ENCODE measurements around the gene NAA80.

The NAA80 gene

GRCh38 chr3:50268276-50268675 is 30.9 kb downstream of the NAA80 start:
- H3K27ac ChIP-seq = no peak overlapping the region
- no peak overlapping the region for H3K9ac ChIP-seq (ENCODE audit: insufficient read length)
- no peaks in the 10 kb centered on the region for H3K36me3 ChIP-seq (ENCODE audit: insufficient read depth, low read length)
- H3K9me3 ChIP-seq (ENCODE audit: low read depth, low read length) = no peaks in the 10 kb centered on the region
- no peak overlapping the region for H3K4me3 ChIP-seq
- no peak for TF ChIP-seq EZH2 (IDR thresholded peaks at IDR 0.05)
- TF ChIP-seq POLR2AphosphoS5 (IDR thresholded peaks at IDR 0.05; ENCODE audit: borderline replicate concordance, low read depth, low read length) = no peak
- TF ChIP-seq FOXP2 (optimal IDR thresholded peaks at IDR 0.05; ENCODE audit: control extremely low read depth, extremely low read length, insufficient read depth) = no peak
- DNase-seq (ENCODE audit: low read depth, low spot score) = no peak

- no peak overlapping the region for H3K9ac ChIP-seq (ENCODE audit: insufficient read length)
- no peak for DNase-seq (ENCODE audit: low read depth, low spot score)
- H3K9me3 ChIP-seq (ENCODE audit: low read depth, low read length) = no peaks in the 10 kb centered on the region
- no peaks in the 10 kb centered on the region for H3K36me3 ChIP-seq (ENCODE audit: insufficient read depth, low read length)
- no peak overlapping the region for H3K27ac ChIP-seq
- TF ChIP-seq POLR2AphosphoS5 (IDR thresholded peaks at IDR 0.05; ENCODE audit: borderline replicate concordance, low read depth, low read length) (no peak), EZH2 (IDR thresholded peaks at IDR 0.05) (no peak)
- H3K4me3 ChIP-seq = no peak overlapping the region
These were observed 31.8 kb downstream of the NAA80 start for GRCh38 chr3:50267280-50267913.

- TF ChIP-seq EZH2 (IDR thresholded peaks at IDR 0.05) (no peak), POLR2AphosphoS5 (IDR thresholded peaks at IDR 0.05; ENCODE audit: borderline replicate concordance, low read depth, low read length) (no peak)
- no peak for DNase-seq (ENCODE audit: low read depth, low spot score)
- H3K9me3 ChIP-seq (ENCODE audit: low read depth, low read length) = no peaks in the 10 kb centered on the region
- H3K4me3 ChIP-seq = no peak overlapping the region
- no peak overlapping the region for H3K9ac ChIP-seq (ENCODE audit: insufficient read length)
- no peaks in the 10 kb centered on the region for H3K36me3 ChIP-seq (ENCODE audit: insufficient read depth, low read length)
- H3K27ac ChIP-seq = no peak overlapping the region
These were observed 32.4 kb downstream of the NAA80 start for GRCh38 chr3:50266836-50267235.

- Histone ChIP-seq H3K36me3 (ENCODE audit: insufficient read depth, low read length) (no peaks in the 10 kb centered on the region), H3K4me3 (no peak overlapping the region), H3K9me3 (ENCODE audit: low read depth, low read length) (no peaks in the 10 kb centered on the region), H3K27ac (no peak overlapping the region), H3K9ac (ENCODE audit: insufficient read length) (no peak overlapping the region)
- TF ChIP-seq POLR2AphosphoS5 (IDR thresholded peaks at IDR 0.05; ENCODE audit: borderline replicate concordance, low read depth, low read length) = no peak
- no peak for TF ChIP-seq EZH2 (IDR thresholded peaks at IDR 0.05)
- TF ChIP-seq FOXP2 (optimal IDR thresholded peaks at IDR 0.05; ENCODE audit: control extremely low read depth, extremely low read length, insufficient read depth) = no peak
- DNase-seq (ENCODE audit: low read depth, low spot score) = no peak
These were observed 33.2 kb downstream of the NAA80 start for GRCh38 chr3:50266017-50266416.

GRCh38 chr3:50265571-50265970 is 33.6 kb downstream of the NAA80 start:
- Histone ChIP-seq H3K9me3 (ENCODE audit: low read depth, low read length) (no peaks in the 10 kb centered on the region), H3K9ac (ENCODE audit: insufficient read length) (no peak overlapping the region), H3K27ac (no peak overlapping the region), H3K36me3 (ENCODE audit: insufficient read depth, low read length) (no peaks in the 10 kb centered on the region), H3K4me3 (no peak overlapping the region)
- TF ChIP-seq FOXP2 (optimal IDR thresholded peaks at IDR 0.05; ENCODE audit: control extremely low read depth, extremely low read length, insufficient read depth) = no peak
- no peak for TF ChIP-seq POLR2AphosphoS5 (IDR thresholded peaks at IDR 0.05; ENCODE audit: borderline replicate concordance, low read depth, low read length)
- TF ChIP-seq EZH2 (IDR thresholded peaks at IDR 0.05) = no peak
- no peak for DNase-seq (ENCODE audit: low read depth, low spot score)

GRCh38 chr3:50264964-50265485 is 34.2 kb downstream of the NAA80 start:
- no peak for TF ChIP-seq FOXP2 (optimal IDR thresholded peaks at IDR 0.05; ENCODE audit: control extremely low read depth, extremely low read length, insufficient read depth)
- DNase-seq (ENCODE audit: low read depth, low spot score) = no peak
- Histone ChIP-seq H3K9me3 (ENCODE audit: low read depth, low read length) (no peaks in the 10 kb centered on the region), H3K36me3 (ENCODE audit: insufficient read depth, low read length) (no peaks in the 10 kb centered on the region), H3K9ac (ENCODE audit: insufficient read length) (no peak overlapping the region), H3K4me3 (no peak overlapping the region), H3K27ac (peak overlapping the region; percentile 46; the same call in 1 of the 2 replicates)

- Histone ChIP-seq H3K9me3 (ENCODE audit: low read depth, low read length) (no peaks in the 10 kb centered on the region), H3K4me3 (no peak overlapping the region), H3K36me3 (ENCODE audit: insufficient read depth, low read length) (no peaks in the 10 kb centered on the region), H3K9ac (ENCODE audit: insufficient read length) (no peak overlapping the region), H3K27ac (peak overlapping the region; percentile 60)
- TF ChIP-seq FOXP2 (optimal IDR thresholded peaks at IDR 0.05; ENCODE audit: control extremely low read depth, extremely low read length, insufficient read depth) = no peak
- no peak for TF ChIP-seq POLR2AphosphoS5 (IDR thresholded peaks at IDR 0.05; ENCODE audit: borderline replicate concordance, low read depth, low read length)
- TF ChIP-seq EZH2 (IDR thresholded peaks at IDR 0.05) = no peak
- DNase-seq (ENCODE audit: low read depth, low spot score) = no peak
These were observed 34.7 kb downstream of the NAA80 start for GRCh38 chr3:50264383-50264963.

- TF ChIP-seq POLR2AphosphoS5 (IDR thresholded peaks at IDR 0.05; ENCODE audit: borderline replicate concordance, low read depth, low read length) = no peak
- TF ChIP-seq EZH2 (IDR thresholded peaks at IDR 0.05) = no peak
- TF ChIP-seq FOXP2 (optimal IDR thresholded peaks at IDR 0.05; ENCODE audit: control extremely low read depth, extremely low read length, insufficient read depth) = no peak
- peak overlapping the region; percentile 60 for H3K27ac ChIP-seq
- no peak overlapping the region for H3K9ac ChIP-seq (ENCODE audit: insufficient read length)
- no peak for DNase-seq (ENCODE audit: low read depth, low spot score)
- H3K9me3 ChIP-seq (ENCODE audit: low read depth, low read length) = no peaks in the 10 kb centered on the region
- no peak overlapping the region for H3K4me3 ChIP-seq
- no peaks in the 10 kb centered on the region for H3K36me3 ChIP-seq (ENCODE audit: insufficient read depth, low read length)
These were observed 35.5 kb downstream of the NAA80 start for GRCh38 chr3:50263478-50264382.

Data from SK-N-MC (cell line).